CD4-positive, alpha-beta memory T cell (primary cell): ENCODE results near the gene STK10. TPM values are rescaled to one million over a fixed set of nuclear protein-coding genes. Genes with fewer than 3 reads are reported as not detected.
A peak's percentile ranks its signal among the peaks of the same experiment; 100 is the strongest.

Experiments used
- CTCF ChIA-PET: fragments of 350-600 bp; sonication (Branson Sonifier 250); formaldehyde crosslinking; loops from one replicate; lab custom pipeline; 2021; ENCODE audit warnings: inconsistent platforms; ENCODE audit not compliant: partially characterized antibody; lab: Charles Lee
- POLR2A ChIA-PET: fragments of 350-600 bp; sonication (Branson Sonifier 250); formaldehyde crosslinking; loops from one replicate; lab custom pipeline; 2021; ENCODE audit not compliant: partially characterized antibody; lab: Charles Lee
- DNase-seq, 5 donors: peaks; one replicate each; pipeline versions ENCODE4 v3.0.0 to v3.0.0-alpha.2; 2020 to 2022; ENCODE audit warnings: mixed read lengths in 1 of 5
- H3K27ac ChIP-seq: one replicate; pipeline ENCODE4 v1.7.0; 2013; ENCODE audit warnings: low read depth, low read length
- H3K27me3 ChIP-seq: 2 replicates; pipeline ENCODE4 v1.7.0; 2013; ENCODE audit warnings: mild to moderate bottlenecking, low read length, moderate library complexity; ENCODE audit not compliant: insufficient read depth
- H3K36me3 ChIP-seq: 2 replicates; pipeline ENCODE4 v1.7.0; 2013; ENCODE audit warnings: mild to moderate bottlenecking, low read length, moderate library complexity; ENCODE audit not compliant: insufficient read depth
- H3K4me1 ChIP-seq: 2 replicates; pipeline ENCODE4 v1.7.0; 2013; ENCODE audit warnings: mild to moderate bottlenecking, low read length, moderate library complexity; ENCODE audit not compliant: insufficient read depth
- H3K4me3 ChIP-seq, 2 donors: one replicate each; pipeline ENCODE4 v1.7.0; 2013; ENCODE audit warnings: low read length in 2 of 2, mild to moderate bottlenecking in 1 of 2
- H3K9me3 ChIP-seq, 2 donors: one replicate each; pipeline ENCODE4 v1.7.0; 2013; ENCODE audit warnings: low read length in 2 of 2, control low read depth in 1 of 2; ENCODE audit not compliant: control insufficient read depth in 1 of 2
- H3K27ac Mint-ChIP-seq, 7 donors: one replicate each; pipeline ENCODE4 v1.8.0; 2020 to 2021; ENCODE audit warnings: mixed read lengths in 7 of 7, mild to moderate bottlenecking in 6 of 7, inconsistent platforms in 3 of 7, moderate library complexity in 3 of 7
- H3K27me3 Mint-ChIP-seq, 2 donors: one replicate each; pipeline ENCODE4 v1.8.0; 2020 to 2021; ENCODE audit warnings: mixed read lengths in 2 of 2
- H3K36me3 Mint-ChIP-seq, 2 donors: one replicate each; pipeline ENCODE4 v1.8.0; 2020 to 2021; ENCODE audit warnings: mixed read lengths in 2 of 2, inconsistent platforms in 1 of 2, mild to moderate bottlenecking in 1 of 2
- H3K4me1 Mint-ChIP-seq, 4 donors: one replicate each; pipeline ENCODE4 v1.8.0; 2020 to 2021; ENCODE audit warnings: mixed read lengths in 4 of 4, mild to moderate bottlenecking in 1 of 4
- H3K4me3 Mint-ChIP-seq, 8 donors: one replicate each; pipeline ENCODE4 v1.8.0; 2020 to 2021; ENCODE audit warnings: mixed read lengths in 8 of 8, mild to moderate bottlenecking in 7 of 8, moderate library complexity in 6 of 8, inconsistent platforms in 3 of 8
- H3K9me3 Mint-ChIP-seq, 8 donors: one replicate each; pipeline ENCODE4 v1.8.0; 2020 to 2021; ENCODE audit warnings: mixed read lengths in 8 of 8, mild to moderate bottlenecking in 5 of 8, inconsistent platforms in 3 of 8, moderate library complexity in 1 of 8
- intact Hi-C: fragments of 100-400 bp; cut with micrococcal nuclease; formaldehyde crosslinking; loops from one replicate; pipeline ENCODE4 v1.15.1; 2023
- polyA plus RNA-seq, 2 donors: library from polyadenylated mRNA; unstranded; fragments of 300-500 nt; fragmentation: Illumina TruSeq; gene quantifications; one replicate each; pipeline ENCODE4 v1.2.3, GENCODE V29; 2021
- total RNA-seq, 2 experiments: library from RNA; stranded (reverse); gene quantifications; one replicate each; pipeline ENCODE4 v1.2.3, GENCODE V29; 2021

Gene STK10
- total and polyA plus RNA-seq, 4 experiments from 2014 or later, result 24.6 to 314 (median 233) TPM

DNA sequence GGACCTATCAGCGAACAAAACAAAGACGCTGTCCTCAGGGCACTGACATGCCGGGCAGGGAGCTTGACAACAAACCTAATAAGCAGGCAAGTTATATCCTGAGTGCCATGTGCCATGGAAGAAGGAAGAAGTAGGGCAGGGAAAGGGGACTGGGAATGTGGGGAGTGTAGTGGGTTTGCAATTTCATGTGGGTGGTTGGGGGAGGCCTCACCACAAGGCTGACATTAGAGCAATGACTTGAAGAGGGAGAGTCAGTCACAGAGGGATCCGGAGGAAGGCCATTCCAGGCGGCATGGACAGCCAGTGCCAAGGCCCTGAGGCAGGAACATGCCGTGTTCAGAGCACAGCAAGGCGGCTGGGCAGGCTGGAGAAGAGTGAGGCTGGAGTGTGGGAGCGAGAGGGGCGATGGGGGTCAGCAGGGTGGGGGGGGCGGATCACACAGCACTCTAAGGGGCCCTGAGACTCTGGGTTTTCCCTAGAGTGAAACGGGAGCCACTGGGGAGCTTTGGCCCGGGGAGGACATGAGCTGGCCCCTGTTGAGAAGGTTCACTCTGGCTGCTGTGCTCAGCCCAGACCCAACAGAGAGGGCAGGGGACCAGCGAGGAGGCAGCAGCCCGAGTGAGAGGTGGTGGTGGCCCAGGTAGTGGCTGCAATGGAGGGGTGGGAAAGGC lies 86.3 kb downstream of the STK10 start:
- CTCF ChIA-PET, result interaction anchor here (1.1 to 13.0 kb wide), 3 partner anchors 35 to 88 kb away, joined by 3 to 199 read pairs (median 4); partner anchors contain the start of gene STK10
- intact Hi-C loops, result no loop called here
- H3K9me3 Mint-ChIP-seq, result peaks cover 0 to 4% (median 0%) of the 10 kb centered on the region in 8 donors
- Histone ChIP-seq H3K9me3 (no peaks in the 10 kb centered on the region), H3K36me3 (peaks cover 71% of the 10 kb centered on the region), H3K4me1 (peaks cover 3% of the 10 kb centered on the region), H3K27me3 (no peaks in the 10 kb centered on the region), H3K4me3 (no peak overlapping the region), H3K27ac (no peak overlapping the region)
- peaks cover 6 to 31% (median 13%) of the 10 kb centered on the region in 4 donors for H3K4me1 Mint-ChIP-seq
- peaks cover 50 to 74% of the 10 kb centered on the region in 2 donors for H3K36me3 Mint-ChIP-seq
- H3K4me3 Mint-ChIP-seq, result peak overlapping the region in 1 of 8 donors; percentile 64
- POLR2A ChIA-PET, result interaction anchor here (0.9 to 7.8 kb wide), 2 partner anchors 74 to 86 kb away, joined by 3 to 75 read pairs; partner anchors contain the start of gene STK10
- DNase-seq, result no peak
- peak overlapping the region in 1 of 7 donors; percentile 43 for H3K27ac Mint-ChIP-seq
- H3K27me3 Mint-ChIP-seq, result no peaks in the 10 kb centered on the region

- intact Hi-C loops, result no loop called here
- no peaks in the 10 kb centered on the region for H3K27me3 ChIP-seq
- peaks cover 0 to 4% (median 0%) of the 10 kb centered on the region in 8 donors for H3K9me3 Mint-ChIP-seq
- peaks cover 4 to 23% (median 12%) of the 10 kb centered on the region in 4 donors for H3K4me1 Mint-ChIP-seq
- H3K4me3 Mint-ChIP-seq, result peak overlapping the region in 1 of 8 donors; percentile 7
- H3K36me3 Mint-ChIP-seq, result peaks cover 56 to 71% of the 10 kb centered on the region in 2 donors
- H3K27me3 Mint-ChIP-seq, result no peaks in the 10 kb centered on the region
- ChIA-PET CTCF (interaction anchor here (13.0 kb wide), 1 partner anchor 90 kb away, joined by 199 read pairs; the partner anchor contains the start of gene STK10), POLR2A (interaction anchor here (1.1 kb wide), 2 partner anchors 33 to 76 kb away, joined by 3 read pairs; no protein-coding TSS in a partner anchor)
- peak overlapping the region in 3 of 7 donors; percentile 58 to 68 (median 62) for H3K27ac Mint-ChIP-seq
- H3K9me3 ChIP-seq, result no peaks in the 10 kb centered on the region
- no peak overlapping the region for H3K4me3 ChIP-seq
- no peak for DNase-seq
- H3K4me1 ChIP-seq, result no peaks in the 10 kb centered on the region
- peaks cover 68% of the 10 kb centered on the region for H3K36me3 ChIP-seq
- H3K27ac ChIP-seq, result no peak overlapping the region
These were observed 89.1 kb downstream of the STK10 start for GRCh38 chr5:172098883-172099282.

DNA sequence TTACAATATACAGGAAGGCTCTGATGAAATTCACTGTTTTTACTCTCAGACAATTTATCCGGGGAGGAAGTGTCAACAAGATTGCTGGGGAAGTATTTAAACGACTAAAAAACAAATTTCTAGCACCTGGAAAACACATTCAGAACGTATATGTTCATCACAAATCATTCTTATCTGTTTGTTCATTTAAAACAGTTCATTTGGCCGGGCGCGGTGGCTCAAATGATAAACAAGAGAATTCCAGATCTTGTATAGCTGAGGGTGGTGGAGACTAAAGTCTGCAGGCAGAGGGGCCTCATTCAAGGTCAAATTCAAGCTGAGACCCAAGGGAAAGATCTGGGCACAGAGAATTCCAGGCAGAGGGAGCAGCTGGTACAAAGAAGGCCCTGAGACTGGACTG lies 90.0 kb downstream of the STK10 start:
- no peak for DNase-seq
- Histone ChIP-seq H3K4me1 (no peaks in the 10 kb centered on the region), H3K27me3 (no peaks in the 10 kb centered on the region), H3K9me3 (no peaks in the 10 kb centered on the region), H3K36me3 (peaks cover 68% of the 10 kb centered on the region), H3K27ac (no peak overlapping the region), H3K4me3 (no peak overlapping the region)
- Mint-ChIP-seq H3K9me3 (peaks cover 0 to 4% (median 0%) of the 10 kb centered on the region in 8 donors), H3K27me3 (no peaks in the 10 kb centered on the region), H3K36me3 (peaks cover 52 to 71% of the 10 kb centered on the region in 2 donors), H3K27ac (peak overlapping the region in 6 of 7 donors; percentile 7 to 68 (median 56)), H3K4me1 (peaks cover 4 to 16% (median 12%) of the 10 kb centered on the region in 4 donors), H3K4me3 (no peak overlapping the region)
- intact Hi-C loops, result no loop called here
- ChIA-PET POLR2A (interaction anchor here (1.1 kb wide), 2 partner anchors 32 to 77 kb away, joined by 3 read pairs; no protein-coding TSS in a partner anchor), CTCF (interaction anchor here (13.0 kb wide), 1 partner anchor 91 kb away, joined by 199 read pairs; the partner anchor contains the start of gene STK10)

GRCh38 chr5:172097356-172097755 lies 90.7 kb downstream of the STK10 start:
- H3K27me3 ChIP-seq, result no peaks in the 10 kb centered on the region
- Mint-ChIP-seq H3K36me3 (peaks cover 49 to 76% of the 10 kb centered on the region in 2 donors), H3K4me1 (peaks cover 4 to 15% (median 12%) of the 10 kb centered on the region in 4 donors), H3K4me3 (no peak overlapping the region), H3K9me3 (peaks cover 0 to 3% (median 0%) of the 10 kb centered on the region in 8 donors), H3K27ac (peak overlapping the region in 1 of 7 donors; percentile 41), H3K27me3 (no peaks in the 10 kb centered on the region)
- no peak overlapping the region for H3K4me3 ChIP-seq
- intact Hi-C loops, result no loop called here
- H3K9me3 ChIP-seq, result no peaks in the 10 kb centered on the region
- H3K27ac ChIP-seq, result no peak overlapping the region
- DNase-seq, result no peak
- CTCF ChIA-PET, result interaction anchor here (13.0 kb wide), 1 partner anchor 92 kb away, joined by 199 read pairs; the partner anchor contains the start of gene STK10
- POLR2A ChIA-PET, result no interaction called here
- H3K36me3 ChIP-seq, result peaks cover 69% of the 10 kb centered on the region
- no peaks in the 10 kb centered on the region for H3K4me1 ChIP-seq

- no peak overlapping the region for H3K4me3 Mint-ChIP-seq
- Histone ChIP-seq H3K27me3 (no peaks in the 10 kb centered on the region), H3K36me3 (peaks cover 69% of the 10 kb centered on the region), H3K4me1 (no peaks in the 10 kb centered on the region), H3K4me3 (no peak overlapping the region), H3K9me3 (no peaks in the 10 kb centered on the region), H3K27ac (no peak overlapping the region)
- H3K27me3 Mint-ChIP-seq, result no peaks in the 10 kb centered on the region
- H3K4me1 Mint-ChIP-seq, result peaks cover 4 to 12% (median 5%) of the 10 kb centered on the region in 4 donors
- CTCF ChIA-PET, result interaction anchor here (0.7 to 13.0 kb wide), 5 partner anchors 13 to 197 kb away, joined by 3 to 199 read pairs (median 3); partner anchors contain the start of gene STK10
- no peak overlapping the region for H3K27ac Mint-ChIP-seq
- DNase-seq, result no peak
- peaks cover 0 to 3% (median 0%) of the 10 kb centered on the region in 8 donors for H3K9me3 Mint-ChIP-seq
- intact Hi-C loops, result no loop called here
- peaks cover 39 to 68% of the 10 kb centered on the region in 2 donors for H3K36me3 Mint-ChIP-seq
- POLR2A ChIA-PET, result interaction anchor here (1.1 to 2.9 kb wide), 3 partner anchors 18 to 92 kb away, joined by 3 to 10 read pairs (median 6); partner anchors contain the start of gene STK10
These were observed 91.7 kb downstream of the STK10 start for GRCh38 chr5:172096207-172096940.

DNA sequence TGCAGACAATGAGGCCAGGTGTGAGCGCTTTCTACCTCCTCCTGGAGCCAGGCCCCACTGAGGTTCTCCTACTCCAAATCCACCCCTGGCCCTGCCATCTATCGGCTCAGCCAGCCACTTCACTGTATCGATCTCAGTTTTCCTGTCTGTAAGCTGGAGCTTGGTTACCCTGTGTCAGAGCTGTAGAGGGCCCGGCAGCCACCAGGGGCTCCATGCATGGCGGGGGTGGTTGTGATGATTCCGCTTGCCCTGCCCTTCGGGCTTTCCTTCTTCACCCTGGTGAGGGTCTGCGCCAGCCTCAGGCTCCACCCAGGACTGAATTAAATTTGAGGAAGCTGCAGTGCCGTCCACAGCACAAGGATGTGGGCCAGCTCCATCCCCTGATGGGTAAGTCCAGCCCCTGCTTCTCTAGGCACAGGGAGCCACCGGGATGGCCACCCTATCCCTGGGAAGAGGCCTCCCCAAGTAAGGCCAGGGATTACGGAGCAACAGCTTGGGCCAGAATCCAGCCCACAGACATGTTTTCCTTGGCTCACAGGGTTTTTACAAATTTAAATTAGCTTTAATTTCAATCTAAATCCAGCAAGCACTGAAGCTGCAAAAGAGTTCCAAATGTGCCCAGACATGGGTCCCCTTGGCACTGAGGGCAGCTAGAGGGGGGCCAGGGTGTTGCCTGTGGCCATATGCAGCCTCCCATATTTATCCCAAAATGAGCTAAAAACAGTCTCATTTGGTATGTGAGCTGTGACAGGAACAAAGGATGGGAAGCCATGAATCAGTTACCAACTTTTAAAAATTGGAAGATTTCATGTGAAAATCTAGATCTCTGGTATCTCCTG lies 92.4 kb downstream of the STK10 start:
- Histone ChIP-seq H3K9me3 (no peaks in the 10 kb centered on the region), H3K4me1 (no peaks in the 10 kb centered on the region), H3K4me3 (no peak overlapping the region), H3K27me3 (no peaks in the 10 kb centered on the region), H3K36me3 (peaks cover 67% of the 10 kb centered on the region), H3K27ac (no peak overlapping the region)
- Mint-ChIP-seq H3K36me3 (peaks cover 44 to 69% of the 10 kb centered on the region in 2 donors), H3K4me3 (no peak overlapping the region), H3K4me1 (peaks cover 4 to 12% (median 5%) of the 10 kb centered on the region in 4 donors), H3K9me3 (peaks cover 0 to 3% (median 0%) of the 10 kb centered on the region in 8 donors), H3K27me3 (no peaks in the 10 kb centered on the region), H3K27ac (peak overlapping the region in 1 of 7 donors; percentile 64)
- intact Hi-C loops, result no loop called here
- ChIA-PET POLR2A (interaction anchor here (1.1 to 2.9 kb wide), 3 partner anchors 19 to 93 kb away, joined by 3 to 10 read pairs (median 6); partner anchors contain the start of gene STK10), CTCF (interaction anchor here (0.7 to 13.0 kb wide), 6 partner anchors 11 to 198 kb away, joined by 3 to 199 read pairs (median 3); partner anchors contain the start of gene STK10)
- no peak for DNase-seq
